ENCODE results near the gene KCNQ2. TPM values are rescaled to one million over a fixed set of nuclear protein-coding genes. Genes with fewer than 3 reads are reported as not detected.

The KCNQ2 gene
- total RNA-seq, 2 donors from 2014 or later, result 0.46 to 35.6 TPM

GRCh38 chr20:63417097-63417737, 55.2 kb downstream of the KCNQ2 start:
- Histone ChIP-seq H3K27me3 (replicated peaks; ENCODE audit: insufficient read depth) (peaks cover 11% of the 10 kb centered on the region), H3K4me1 (replicated peaks) (no peaks in the 10 kb centered on the region), H3K4me3 (no peak overlapping the region), H3K36me3 (no peaks in the 10 kb centered on the region), H3K27ac (no peak overlapping the region), H3K9me3 (no peaks in the 10 kb centered on the region)
- DNase-seq (ENCODE audit: low spot score), result no peak
- 59% methylated on average over 25 of the region's 25 CpGs for WGBS
- TF ChIP-seq CTCF (IDR thresholded peaks at IDR 0.05) (no peak), POLR2AphosphoS5 (IDR thresholded peaks at IDR 0.05) (no peak), POLR2A (IDR thresholded peaks at IDR 0.05) (no peak)
- intact Hi-C loops (cut with DNase I), result no loop called here

- TF ChIP-seq CTCF (IDR thresholded peaks at IDR 0.05), result no peak
- no peak for TF ChIP-seq POLR2AphosphoS5 (IDR thresholded peaks at IDR 0.05)
- no peaks in the 10 kb centered on the region for H3K36me3 ChIP-seq
- H3K4me3 ChIP-seq, result no peak overlapping the region
- H3K27ac ChIP-seq, result no peak overlapping the region
- H3K4me1 ChIP-seq (replicated peaks), result no peaks in the 10 kb centered on the region
- WGBS, result 73% methylated on average over 20 of the region's 24 CpGs
- DNase-seq (ENCODE audit: low spot score), result no peak
- intact Hi-C loops (cut with DNase I), result no loop called here
- H3K27me3 ChIP-seq (replicated peaks; ENCODE audit: insufficient read depth), result peaks cover 13% of the 10 kb centered on the region
- no peaks in the 10 kb centered on the region for H3K9me3 ChIP-seq
These were observed 55.8 kb downstream of the KCNQ2 start for GRCh38 chr20:63416631-63417030.

GRCh38 chr20:63415647-63416391, 56.6 kb downstream of the KCNQ2 start:
- 72% methylated on average over 31 of the region's 32 CpGs for WGBS
- Histone ChIP-seq H3K36me3 (no peaks in the 10 kb centered on the region), H3K27me3 (replicated peaks; ENCODE audit: insufficient read depth) (peaks cover 13% of the 10 kb centered on the region), H3K9me3 (no peaks in the 10 kb centered on the region), H3K27ac (no peak overlapping the region), H3K4me1 (replicated peaks) (no peaks in the 10 kb centered on the region), H3K4me3 (no peak overlapping the region)
- TF ChIP-seq CTCF (IDR thresholded peaks at IDR 0.05), result no peak
- TF ChIP-seq POLR2AphosphoS5 (IDR thresholded peaks at IDR 0.05), result no peak
- TF ChIP-seq POLR2A (IDR thresholded peaks at IDR 0.05), result no peak
- no peak for DNase-seq (ENCODE audit: low spot score)
- intact Hi-C loops (cut with DNase I), result no loop called here

- 86% methylated on average over 44 of the region's 45 CpGs for WGBS
- H3K27me3 ChIP-seq (replicated peaks; ENCODE audit: insufficient read depth), result peaks cover 13% of the 10 kb centered on the region
These were observed 57.6 kb downstream of the KCNQ2 start for GRCh38 chr20:63414720-63415430.

More at GRCh38 chr20:63414720-63415430, 57.6 kb downstream of the KCNQ2 start:
- Histone ChIP-seq H3K36me3 (no peaks in the 10 kb centered on the region), H3K9me3 (no peaks in the 10 kb centered on the region), H3K4me1 (replicated peaks) (no peaks in the 10 kb centered on the region), H3K27ac (no peak overlapping the region), H3K4me3 (no peak overlapping the region)
- DNase-seq (ENCODE audit: low spot score), result no peak
- intact Hi-C loops (cut with DNase I), result no loop called here
- TF ChIP-seq POLR2A (IDR thresholded peaks at IDR 0.05) (no peak), CTCF (IDR thresholded peaks at IDR 0.05) (no peak), POLR2AphosphoS5 (IDR thresholded peaks at IDR 0.05) (no peak)

All from prostate gland (tissue), 2 donors.